IMR-90 (cell line): ENCODE data around the gene GSK3B. TPM values are rescaled to one million over a fixed set of nuclear protein-coding genes. Genes with fewer than 3 reads are reported as not detected.
"Not testable (repeated sequence)": the region's sequence is repeated elsewhere in the genome, so short reads cannot be mapped to it uniquely, and the experiment has no call there.

Experiments used
- ATAC-seq: fragments of 200-7000 bp; cut with Tn5 transposase; 2 replicates; pipeline ENCODE4 v1.9.1; 2020; ENCODE audit warnings: low read depth, mild to moderate bottlenecking, moderate library complexity
- BruUV-seq: library from RNA; stranded (reverse); fragments of 400-500 nt; replicated peaks from 2 replicates; lab custom pipeline; 2021; lab: Mats Ljungman, UMichigan
- CTCF ChIA-PET: fragments of 300-600 bp; formaldehyde crosslinking; extraction: SDS; loops from one replicate; lab custom pipeline; 2021; ENCODE audit warnings: antibody characterized with exemption; lab: Yijun Ruan, JAX
- POLR2A ChIA-PET: fragments of 300-600 bp; sonication (Branson Sonifier 250); formaldehyde crosslinking; loops from one replicate; lab custom pipeline; 2022; ENCODE audit warnings: antibody characterized with exemption; ENCODE audit not compliant: unreplicated experiment; lab: Charles Lee
- DNase-seq: peaks from one replicate; pipeline ENCODE4 v3.0.0; 2013
- H2AFZ ChIP-seq: replicated peaks from 2 replicates; pipeline ENCODE3; 2013; ENCODE audit warnings: low read length, mild to moderate bottlenecking; ENCODE audit not compliant: poor library complexity
- H2AK5ac ChIP-seq: 2 replicates; pipeline ENCODE4 v1.6.1; 2013; ENCODE audit warnings: low read depth, low read length, inconsistent platforms
- H2AK9ac ChIP-seq: replicated peaks from 2 replicates; pipeline ENCODE3; 2013; ENCODE audit warnings: mild to moderate bottlenecking, low read depth, low read length, moderate library complexity; ENCODE audit not compliant: poor library complexity
- H2BK120ac ChIP-seq: 2 replicates; pipeline ENCODE4 v1.6.1; 2013; ENCODE audit warnings: low read depth, low read length, inconsistent platforms
- H2BK15ac ChIP-seq: 3 replicates; pipeline ENCODE4 v1.6.1; 2013; ENCODE audit warnings: low read depth, low read length, inconsistent platforms
- H2BK20ac ChIP-seq: 2 replicates; pipeline ENCODE4 v1.6.1; 2013; ENCODE audit warnings: low read depth, mild to moderate bottlenecking, inconsistent platforms, low read length, moderate library complexity
- H2BK5ac ChIP-seq: 2 replicates; pipeline ENCODE4 v1.6.1; 2013; ENCODE audit warnings: mild to moderate bottlenecking, low read depth, low read length, inconsistent platforms; ENCODE audit not compliant: poor library complexity, severe bottlenecking
- H3K14ac ChIP-seq: replicated peaks from 2 replicates; pipeline ENCODE4 v1.6.1; 2013; ENCODE audit warnings: low read depth, low read length, inconsistent platforms
- H3K18ac ChIP-seq: 2 replicates; pipeline ENCODE4 v1.6.1; 2013; ENCODE audit warnings: low read depth, low read length, control low read depth
- H3K23ac ChIP-seq: 2 replicates; pipeline ENCODE4 v1.6.1; 2013; ENCODE audit warnings: low read depth, low read length, inconsistent platforms
- H3K27ac ChIP-seq: 2 replicates; pipeline ENCODE4 v1.5.1; 2013; ENCODE audit warnings: mild to moderate bottlenecking, control low read depth, low read length; ENCODE audit not compliant: insufficient read depth
- H3K27me3 ChIP-seq: 2 replicates; pipeline ENCODE4 v1.6.1; 2013; ENCODE audit warnings: low read length; ENCODE audit not compliant: control insufficient read depth, insufficient read depth
- H3K36me3 ChIP-seq: 2 replicates; pipeline ENCODE4 v1.6.1; 2013; ENCODE audit warnings: low read length, mixed read lengths; ENCODE audit not compliant: control insufficient read depth, insufficient read depth
- H3K4ac ChIP-seq: 2 replicates; pipeline ENCODE4 v1.6.1; 2013; ENCODE audit warnings: low read depth, low read length, inconsistent platforms
- H3K4me1 ChIP-seq: 2 replicates; pipeline ENCODE4 v1.6.1; 2013; ENCODE audit warnings: low read length, mixed read lengths; ENCODE audit not compliant: control insufficient read depth, insufficient read depth
- H3K4me2 ChIP-seq: 2 replicates; pipeline ENCODE4 v1.6.1; 2013; ENCODE audit warnings: low read depth, mild to moderate bottlenecking, control low read depth, low read length, moderate library complexity
- H3K4me3 ChIP-seq: 2 replicates; pipeline ENCODE4 v1.5.1; 2013; ENCODE audit warnings: low read depth, mild to moderate bottlenecking, control low read depth, low read length, moderate library complexity; ENCODE audit not compliant: insufficient read depth
- H3K56ac ChIP-seq: 2 replicates; pipeline ENCODE4 v1.6.1; 2013; ENCODE audit warnings: low read length, inconsistent platforms; ENCODE audit not compliant: insufficient read depth; ENCODE audit errors: extremely low read depth
- H3K79me1 ChIP-seq, 2 experiments: 2 replicates each; pipeline ENCODE4 v1.6.1; 2013; ENCODE audit warnings: low read length in 2 of 2, inconsistent platforms in 1 of 2, low read depth in 1 of 2
- H3K9ac ChIP-seq: 2 replicates; pipeline ENCODE4 v1.6.1; 2013; ENCODE audit warnings: low read depth, low read length, control low read depth
- H3K9me1 ChIP-seq: 2 replicates; pipeline ENCODE4 v1.6.1; 2013; ENCODE audit warnings: low read length, inconsistent platforms; ENCODE audit not compliant: insufficient read depth
- H3K9me3 ChIP-seq: 2 replicates; pipeline ENCODE4 v1.6.1; 2013; ENCODE audit warnings: low read length; ENCODE audit not compliant: control insufficient read depth, insufficient read depth
- H4K20me1 ChIP-seq: 2 replicates; pipeline ENCODE4 v1.6.1; 2013; ENCODE audit warnings: low read length, inconsistent platforms; ENCODE audit not compliant: insufficient read depth
- H4K5ac ChIP-seq: 2 replicates; pipeline ENCODE4 v1.6.1; 2013; ENCODE audit warnings: mild to moderate bottlenecking, low read depth, low read length, control low read depth
- H4K8ac ChIP-seq, 2 experiments: 2 replicates each; pipeline ENCODE4 v1.6.1; 2013; ENCODE audit warnings: low read depth in 2 of 2, low read length in 2 of 2, control low read depth in 1 of 2, inconsistent platforms in 1 of 2
- H4K91ac ChIP-seq: 2 replicates; pipeline ENCODE4 v1.6.1; 2013; ENCODE audit warnings: low read depth, low read length, inconsistent platforms; ENCODE audit not compliant: insufficient read depth
- WGBS, 2 experiments: methylation state at CpG; one replicate each; pipeline versions ENCODE4 v1.1.5 to v1.1.7; 2013; ENCODE audit warnings: missing lambda C conversion rate in 2 of 2; ENCODE audit not compliant: insufficient read length in 1 of 2; ENCODE audit errors: extremely low coverage in 2 of 2; 5-methylcytosine and 5-hydroxymethylcytosine counted together
- dilution Hi-C: fragments of 300-500 bp; cut with HindIII; formaldehyde crosslinking; loops from one replicate; pipeline ENCODE4 v1.14.3; 2018; ENCODE audit warnings: low sequenced_read_pairs; ENCODE audit not compliant: unreplicated experiment
- in situ Hi-C: fragments of 300-500 bp; cut with MboI; formaldehyde crosslinking; loops from 3 replicates; pipeline ENCODE4 v1.14.3; 2019; ENCODE audit warnings: low sequenced_read_pairs, inconsistent platforms, mixed read lengths
- intact Hi-C: fragments of 100-400 bp; cut with micrococcal nuclease; formaldehyde crosslinking; loops from 2 replicates; pipeline ENCODE4 v1.10.0; 2022
- polyA plus RNA-seq, 3 experiments: library from polyadenylated mRNA; depleted of rRNA; stranded (reverse); fragments of >200 nt; gene quantifications; 2 replicates each; pipeline ENCODE4 v1.2.3, GENCODE V29; 2012; ENCODE audit warnings: low replicate concordance in 1 of 3
- total RNA-seq: library from RNA; depleted of rRNA; stranded (reverse); fragments of >200 nt; gene quantifications from 2 replicates; pipeline ENCODE4 v1.2.3, GENCODE V29; 2012

GSK3B gene
- total and polyA plus RNA-seq, 2 of the 4 experiments (the other 2 are of a cell fraction), result 19.2 to 33.2 TPM

DNA sequence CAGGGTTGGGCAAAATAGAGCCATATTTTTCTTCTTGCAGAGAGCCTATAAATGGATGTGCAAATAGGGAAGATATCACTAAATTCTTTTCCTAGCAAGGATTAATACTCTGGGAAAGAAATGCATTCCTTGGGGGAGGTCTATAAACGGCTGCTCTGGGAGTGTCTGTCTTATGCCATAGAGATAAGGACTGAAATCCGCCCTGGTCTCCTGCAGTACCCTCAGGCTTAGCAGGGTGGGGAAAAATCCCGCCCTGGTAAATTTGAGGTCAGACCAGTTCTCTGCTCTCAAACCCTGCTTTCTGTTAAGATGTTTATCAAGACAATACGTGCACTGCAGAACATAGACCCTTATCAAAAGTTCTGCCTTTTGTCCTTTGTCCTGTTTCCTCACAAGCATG lies 205.6 kb downstream of the GSK3B start:
- H3K27ac ChIP-seq, H3K4me1 ChIP-seq, H4K91ac ChIP-seq, ATAC-seq, dilution Hi-C loops, H3K14ac ChIP-seq, H2BK15ac ChIP-seq, H3K4me2 ChIP-seq, H4K5ac ChIP-seq, H3K27me3 ChIP-seq, H3K18ac ChIP-seq, H3K36me3 ChIP-seq, H2BK20ac ChIP-seq, intact Hi-C loops, BruUV-seq, H2AK9ac ChIP-seq, in situ Hi-C loops, H2AK5ac ChIP-seq, H3K9me1 ChIP-seq, H3K4me3 ChIP-seq, CTCF ChIA-PET, H2BK120ac ChIP-seq, POLR2A ChIA-PET, H2AFZ ChIP-seq, H3K9ac ChIP-seq, H3K23ac ChIP-seq, H4K20me1 ChIP-seq, H3K9me3 ChIP-seq, H3K4ac ChIP-seq, DNase-seq, H2BK5ac ChIP-seq, H4K8ac ChIP-seq, H3K56ac ChIP-seq: not testable (repeated sequence)
- H3K79me1 ChIP-seq, result peaks cover 4 to 12% of the 10 kb centered on the region in 2 experiments; a peak in 2 of 4 replicates
- WGBS, 2 experiments, result no CpG with 5 or more reads among the region's 4 CpGs
